Transverse colon (tissue), 4 donors: ENCODE data around the gene FTCDNL1. TPM values are rescaled to one million over a fixed set of nuclear protein-coding genes. Genes with fewer than 3 reads are reported as not detected.

Experiments
- DNase-seq: peaks from one replicate; pipeline ENCODE4 v3.0.0-alpha.2; 2019
- H3K27ac ChIP-seq, 4 donors: fragments of 200-600 bp; sonication (generic); 2 replicates each; pipeline ENCODE4 v1.5.1; 2016 to 2018; ENCODE audit warnings: inconsistent platforms in 4 of 4
- H3K27me3 ChIP-seq: fragments of 200-600 bp; sonication (generic); 2 replicates; pipeline ENCODE4 v1.5.1; 2017; ENCODE audit warnings: inconsistent platforms
- H3K36me3 ChIP-seq, 4 donors: fragments of 200-600 bp; sonication (generic); 2 replicates each; pipeline ENCODE4 v1.5.1; 2017 to 2019; ENCODE audit warnings: inconsistent platforms in 4 of 4
- H3K4me1 ChIP-seq, 4 donors: fragments of 200-600 bp; sonication (generic); 2 replicates each; pipeline ENCODE4 v1.5.1; 2017 to 2020; ENCODE audit warnings: inconsistent platforms in 4 of 4
- H3K4me3 ChIP-seq, 4 donors: fragments of 200-600 bp; sonication (generic); 1 replicate in 1 of 4; 2 replicates in 3 of 4; pipeline versions ENCODE4 v1.5.1 to v1.6.1; 2017 to 2019; ENCODE audit warnings: inconsistent platforms in 4 of 4
- H3K9me3 ChIP-seq, 2 donors: fragments of 200-600 bp; sonication (generic); 2 replicates each; pipeline ENCODE4 v1.5.1; 2017 to 2019; ENCODE audit warnings: inconsistent platforms in 2 of 2
- CTCF ChIP-seq, 5 experiments: fragments of 200-600 bp in 3 of 5; fragments of 450-650 bp in 2 of 5; sonication (generic) in 3 of 5; IDR thresholded peaks; 1 replicate in 2 of 5; 2 replicates in 3 of 5; pipeline ENCODE4 v1.5.1; 2016 to 2017; ENCODE audit warnings: antibody characterized with exemption in 5 of 5, inconsistent platforms in 3 of 5, mild to moderate bottlenecking in 2 of 5, moderate library complexity in 1 of 5
- EP300 ChIP-seq: sonication (generic); formaldehyde crosslinking; IDR thresholded peaks from one replicate; pipeline ENCODE4 v1.6.1; 2017; ENCODE audit warnings: antibody characterized with exemption, low read depth
- POLR2A ChIP-seq: fragments of 450-650 bp; IDR thresholded peaks from one replicate; pipeline ENCODE4 v1.6.1; 2016; ENCODE audit warnings: antibody characterized with exemption, mild to moderate bottlenecking, moderate library complexity
- POLR2AphosphoS5 ChIP-seq, 3 donors: sonication (generic); formaldehyde crosslinking; IDR thresholded peaks; one replicate each; pipeline ENCODE4 v1.6.1; 2016; ENCODE audit warnings: antibody characterized with exemption in 3 of 3
- WGBS, 2 donors: methylation state at CpG; one replicate each; pipeline ENCODE4 v1.1.5; 2018; ENCODE audit warnings: low coverage in 1 of 2; 5-methylcytosine and 5-hydroxymethylcytosine counted together
- in situ Hi-C, 4 donors: fragments of 200-750 bp; cut with MboI; loops; one replicate each; pipeline versions ENCODE4 v1.15.0 to v1.15.1; 2017; ENCODE audit warnings: low sequenced_read_pairs in 3 of 4, low pct_ligation_motif_present in 1 of 4, low pct_unique_long_range_greater_than_20kb in 1 of 4
- intact Hi-C: fragments of 100-400 bp; cut with DNase I; formaldehyde crosslinking; loops from one replicate; pipeline ENCODE4 v1.15.1; 2023; ENCODE audit warnings: low total_unique reads
- total RNA-seq, 4 donors: library from RNA; depleted of rRNA; stranded (reverse); fragments of >200 nt; gene quantifications; one replicate each; pipeline ENCODE4 v1.1.0, GENCODE V29; 2016

The FTCDNL1 gene
- total RNA-seq, 4 donors from 2014 or later, result 1.8 to 2.7 TPM; not detected in 2

GRCh38 chr2:199751492-199752120 lies 99.4 kb downstream of the FTCDNL1 start:
- 70 to 77% methylated on average over 6 to 8 of the region's 8 CpGs for WGBS, 2 donors

GRCh38 chr2:199749571-199749970 lies 101.4 kb downstream of the FTCDNL1 start:
- H3K9me3 ChIP-seq, result no peaks in the 10 kb centered on the region
- H3K27me3 ChIP-seq, result no peaks in the 10 kb centered on the region
- TF ChIP-seq EP300, result no peak
- TF ChIP-seq POLR2AphosphoS5 (IDR thresholded peaks at IDR 0.05), result no peak
- no peak for TF ChIP-seq POLR2A
- TF ChIP-seq CTCF (IDR thresholded peaks at IDR 0.05), result no peak
- intact Hi-C loops (no loop called here), in situ Hi-C loops (loop anchor here in 3 of 4 donors (10.0 to 25.0 kb wide), 3 partner anchors 262 to 1437 kb away; no protein-coding TSS in a partner anchor)
- no peaks in the 10 kb centered on the region for H3K36me3 ChIP-seq
- WGBS, 2 donors, result 80 to 87% methylated on average over 2 to 5 of the region's 5 CpGs
- no peak overlapping the region for H3K27ac ChIP-seq
- H3K4me3 ChIP-seq, result no peak overlapping the region
- H3K4me1 ChIP-seq, result no peaks in the 10 kb centered on the region
- DNase-seq, result no peak

More at GRCh38 chr2:199751492-199752120, 99.4 kb downstream of the FTCDNL1 start:
- H3K4me3 ChIP-seq, result no peak overlapping the region
- no peaks in the 10 kb centered on the region for H3K27me3 ChIP-seq
- H3K36me3 ChIP-seq, result no peaks in the 10 kb centered on the region
- no peaks in the 10 kb centered on the region for H3K9me3 ChIP-seq
- in situ Hi-C loops, result no loop called here
- TF ChIP-seq CTCF (IDR thresholded peaks at IDR 0.05) (no peak), POLR2AphosphoS5 (IDR thresholded peaks at IDR 0.05) (no peak), POLR2A (no peak), EP300 (no peak)
- intact Hi-C loops, result no loop called here
- DNase-seq, result no peak
- H3K4me1 ChIP-seq, result no peaks in the 10 kb centered on the region
- no peak overlapping the region for H3K27ac ChIP-seq

- no peak for DNase-seq
- TF ChIP-seq EP300 (no peak), POLR2A (no peak), CTCF (IDR thresholded peaks at IDR 0.05) (no peak), POLR2AphosphoS5 (IDR thresholded peaks at IDR 0.05) (no peak)
- no peaks in the 10 kb centered on the region for H3K9me3 ChIP-seq
- in situ Hi-C loops, result loop anchor here in 3 of 4 donors (10.0 to 25.0 kb wide), 3 partner anchors 257 to 1432 kb away; no protein-coding TSS in a partner anchor
- 82 to 86% methylated on average over 11 of the region's 11 CpGs for WGBS, 2 donors
- peaks cover under 1 to 6% (median 3%) of the 10 kb centered on the region in 4 donors for H3K4me1 ChIP-seq
- H3K27me3 ChIP-seq, result no peaks in the 10 kb centered on the region
- intact Hi-C loops, result no loop called here
- no peak overlapping the region for H3K4me3 ChIP-seq
- H3K36me3 ChIP-seq, result no peaks in the 10 kb centered on the region
- no peak overlapping the region for H3K27ac ChIP-seq
Measured at GRCh38 chr2:199744724-199745123, 106.3 kb downstream of the FTCDNL1 start.

- H3K27ac ChIP-seq, result no peak overlapping the region
- in situ Hi-C loops, result loop anchor here in 3 of 4 donors (10.0 to 25.0 kb wide), 3 partner anchors 257 to 1432 kb away; no protein-coding TSS in a partner anchor
Measured at GRCh38 chr2:199744260-199744659, 106.7 kb downstream of the FTCDNL1 start.

More at GRCh38 chr2:199744260-199744659, 106.7 kb downstream of the FTCDNL1 start:
- H3K4me3 ChIP-seq, result no peak overlapping the region
- intact Hi-C loops, result no loop called here
- H3K27me3 ChIP-seq, result no peaks in the 10 kb centered on the region
- WGBS, 2 donors, result 72% methylated on average over 5 of the region's 5 CpGs; no CpG with 5 or more reads in 1 of the 2 donors
- H3K4me1 ChIP-seq, result peaks cover 5 to 10% (median 8%) of the 10 kb centered on the region in 4 donors
- H3K9me3 ChIP-seq, result no peaks in the 10 kb centered on the region
- TF ChIP-seq CTCF (IDR thresholded peaks at IDR 0.05), result no peak
- TF ChIP-seq EP300, result no peak
- no peak for TF ChIP-seq POLR2A
- no peak for TF ChIP-seq POLR2AphosphoS5 (IDR thresholded peaks at IDR 0.05)
- no peak for DNase-seq
- no peaks in the 10 kb centered on the region for H3K36me3 ChIP-seq
